ENCODE measurements around the gene ACADS.

DNA sequence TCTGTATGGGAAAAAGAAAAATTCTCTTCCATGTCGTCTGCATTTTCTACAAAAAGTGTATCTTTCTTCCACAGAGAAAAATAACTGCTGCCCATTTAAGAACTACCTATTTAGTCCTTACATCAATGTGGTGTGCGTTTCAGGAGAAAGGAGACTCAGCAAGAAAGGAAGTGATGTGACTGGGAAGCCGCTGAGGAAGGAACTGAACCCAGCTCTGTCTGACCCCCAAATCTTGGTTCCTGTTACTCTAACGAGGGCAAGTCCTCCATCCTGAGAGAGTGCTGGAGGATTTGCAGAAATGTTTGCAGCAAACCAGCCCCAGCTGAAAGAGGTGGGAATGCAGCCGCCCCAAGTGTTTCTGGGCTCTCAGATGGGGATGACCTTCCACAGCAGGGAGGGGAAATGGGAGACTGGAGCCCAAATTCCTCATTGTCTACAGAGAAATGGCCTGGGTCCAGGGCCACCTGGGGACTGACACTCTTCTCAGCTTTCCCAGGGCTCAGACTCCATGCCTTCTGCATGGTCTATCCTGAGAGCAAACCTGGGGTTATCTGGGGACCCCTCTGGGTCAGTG, 45.4 kb upstream of the ACADS start:
- TF ChIP-seq, protein P1, sequence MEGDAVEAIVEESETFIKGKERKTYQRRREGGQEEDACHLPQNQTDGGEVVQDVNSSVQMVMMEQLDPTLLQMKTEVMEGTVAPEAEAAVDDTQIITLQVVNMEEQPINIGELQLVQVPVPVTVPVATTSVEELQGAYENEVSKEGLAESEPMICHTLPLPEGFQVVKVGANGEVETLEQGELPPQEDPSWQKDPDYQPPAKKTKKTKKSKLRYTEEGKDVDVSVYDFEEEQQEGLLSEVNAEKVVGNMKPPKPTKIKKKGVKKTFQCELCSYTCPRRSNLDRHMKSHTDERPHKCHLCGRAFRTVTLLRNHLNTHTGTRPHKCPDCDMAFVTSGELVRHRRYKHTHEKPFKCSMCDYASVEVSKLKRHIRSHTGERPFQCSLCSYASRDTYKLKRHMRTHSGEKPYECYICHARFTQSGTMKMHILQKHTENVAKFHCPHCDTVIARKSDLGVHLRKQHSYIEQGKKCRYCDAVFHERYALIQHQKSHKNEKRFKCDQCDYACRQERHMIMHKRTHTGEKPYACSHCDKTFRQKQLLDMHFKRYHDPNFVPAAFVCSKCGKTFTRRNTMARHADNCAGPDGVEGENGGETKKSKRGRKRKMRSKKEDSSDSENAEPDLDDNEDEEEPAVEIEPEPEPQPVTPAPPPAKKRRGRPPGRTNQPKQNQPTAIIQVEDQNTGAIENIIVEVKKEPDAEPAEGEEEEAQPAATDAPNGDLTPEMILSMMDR (IDR thresholded peaks at IDR 0.05): no peak
- no peak for TF ChIP-seq TCF7L2 (IDR thresholded peaks at IDR 0.05; ENCODE audit: low read depth, low read length)
- TF ChIP-seq, protein P2, sequence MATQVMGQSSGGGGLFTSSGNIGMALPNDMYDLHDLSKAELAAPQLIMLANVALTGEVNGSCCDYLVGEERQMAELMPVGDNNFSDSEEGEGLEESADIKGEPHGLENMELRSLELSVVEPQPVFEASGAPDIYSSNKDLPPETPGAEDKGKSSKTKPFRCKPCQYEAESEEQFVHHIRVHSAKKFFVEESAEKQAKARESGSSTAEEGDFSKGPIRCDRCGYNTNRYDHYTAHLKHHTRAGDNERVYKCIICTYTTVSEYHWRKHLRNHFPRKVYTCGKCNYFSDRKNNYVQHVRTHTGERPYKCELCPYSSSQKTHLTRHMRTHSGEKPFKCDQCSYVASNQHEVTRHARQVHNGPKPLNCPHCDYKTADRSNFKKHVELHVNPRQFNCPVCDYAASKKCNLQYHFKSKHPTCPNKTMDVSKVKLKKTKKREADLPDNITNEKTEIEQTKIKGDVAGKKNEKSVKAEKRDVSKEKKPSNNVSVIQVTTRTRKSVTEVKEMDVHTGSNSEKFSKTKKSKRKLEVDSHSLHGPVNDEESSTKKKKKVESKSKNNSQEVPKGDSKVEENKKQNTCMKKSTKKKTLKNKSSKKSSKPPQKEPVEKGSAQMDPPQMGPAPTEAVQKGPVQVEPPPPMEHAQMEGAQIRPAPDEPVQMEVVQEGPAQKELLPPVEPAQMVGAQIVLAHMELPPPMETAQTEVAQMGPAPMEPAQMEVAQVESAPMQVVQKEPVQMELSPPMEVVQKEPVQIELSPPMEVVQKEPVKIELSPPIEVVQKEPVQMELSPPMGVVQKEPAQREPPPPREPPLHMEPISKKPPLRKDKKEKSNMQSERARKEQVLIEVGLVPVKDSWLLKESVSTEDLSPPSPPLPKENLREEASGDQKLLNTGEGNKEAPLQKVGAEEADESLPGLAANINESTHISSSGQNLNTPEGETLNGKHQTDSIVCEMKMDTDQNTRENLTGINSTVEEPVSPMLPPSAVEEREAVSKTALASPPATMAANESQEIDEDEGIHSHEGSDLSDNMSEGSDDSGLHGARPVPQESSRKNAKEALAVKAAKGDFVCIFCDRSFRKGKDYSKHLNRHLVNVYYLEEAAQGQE (IDR thresholded peaks at IDR 0.05; ENCODE audit: insufficient read depth in 1 of 2, low read depth in 2 of 2, low read length in 1 of 2): no peak
